Stomach (tissue), 9 donors: Measurements from ENCODE around the gene EEF1A2. TPM values are rescaled to one million over a fixed set of nuclear protein-coding genes. Genes with fewer than 3 reads are reported as not detected.

Experiments used
- DNase-seq, 2 donors: peaks; one replicate each; pipeline versions ENCODE4 v3.0.0 to v3.0.0-alpha.2; 2013 to 2019
- H3K27ac ChIP-seq, 5 donors: fragments of 200-600 bp in 4 of 5; sonication (generic) in 4 of 5; one replicate each; pipeline ENCODE4 v1.5.1; 2013 to 2019; ENCODE audit warnings: mild to moderate bottlenecking in 1 of 5, moderate library complexity in 1 of 5
- H3K27me3 ChIP-seq, 3 donors: fragments of 200-600 bp; sonication (generic); one replicate each; pipeline ENCODE4 v1.5.1; 2017 to 2019; ENCODE audit warnings: mixed run types in 1 of 3
- H3K36me3 ChIP-seq, 4 donors: fragments of 200-600 bp; sonication (generic); 1 replicate in 3 of 4; 2 replicates in 1 of 4; pipeline ENCODE4 v1.5.1; 2016 to 2019
- H3K4me1 ChIP-seq, 4 donors: fragments of 200-600 bp; sonication (generic); one replicate each; pipeline ENCODE4 v1.5.1; 2016 to 2019
- H3K4me3 ChIP-seq, 4 donors: fragments of 200-600 bp; sonication (generic) in 3 of 4; one replicate each; pipeline ENCODE4 v1.5.1; 2016 to 2019; ENCODE audit warnings: mild to moderate bottlenecking in 1 of 4
- H3K9me3 ChIP-seq, 4 donors: fragments of 200-600 bp; sonication (generic); one replicate each; pipeline ENCODE4 v1.5.1; 2016 to 2019
- CTCF ChIP-seq, 7 experiments: fragments of 450-650 bp in 4 of 7; fragments of 200-600 bp in 3 of 7; sonication (generic) in 3 of 7; IDR thresholded peaks; one replicate each; pipeline ENCODE4 v1.5.1; 2016 to 2019; ENCODE audit warnings: antibody characterized with exemption in 7 of 7, control low read depth in 2 of 7, mild to moderate bottlenecking in 1 of 7
- EP300 ChIP-seq: sonication (generic); formaldehyde crosslinking; IDR thresholded peaks from one replicate; pipeline ENCODE4 v1.6.1; 2017; ENCODE audit warnings: antibody characterized with exemption
- POLR2A ChIP-seq, 4 donors: fragments of 450-650 bp; IDR thresholded peaks; one replicate each; pipeline ENCODE4 v1.6.1; 2016; ENCODE audit warnings: antibody characterized with exemption in 4 of 4, control low read depth in 2 of 4, mild to moderate bottlenecking in 1 of 4, moderate library complexity in 1 of 4
- POLR2AphosphoS5 ChIP-seq, 3 donors: sonication (generic); formaldehyde crosslinking; IDR thresholded peaks; one replicate each; pipeline ENCODE4 v1.6.1; 2016; ENCODE audit warnings: antibody characterized with exemption in 3 of 3
- WGBS, 5 donors: extraction: QIAGEN DNeasy Blood & Tissue Kit in 3 of 5; methylation state at CpG; one replicate each; pipeline versions ENCODE4 v1.1.5 to v1.1.7; 2013 to 2018; 5-methylcytosine and 5-hydroxymethylcytosine counted together
- intact Hi-C: fragments of 100-400 bp; cut with DNase I; formaldehyde crosslinking; loops from one replicate; pipeline ENCODE4 v1.15.1; 2023; ENCODE audit warnings: low total_unique reads
- polyA plus RNA-seq, 3 donors: library from polyadenylated mRNA; stranded (reverse); fragments of 200-250 nt; gene quantifications; one replicate each; pipeline ENCODE4 v1.2.3, GENCODE V29; 2013
- total RNA-seq, 5 donors: library from RNA; depleted of rRNA; stranded (reverse); fragments of >200 nt; gene quantifications; one replicate each; pipeline versions ENCODE4 v1.1.0 to v1.2.3, GENCODE V29; 2014 to 2016
- donor health status: healthy with polysubstance abuse.
- donor health status: Bipolar disorder and iron deficiency.
- donor health status: healthy.

EEF1A2 gene
- total and polyA plus RNA-seq, 8 donors = 0.58 to 64.8 (median 23.8) TPM; not detected in 1

DNA sequence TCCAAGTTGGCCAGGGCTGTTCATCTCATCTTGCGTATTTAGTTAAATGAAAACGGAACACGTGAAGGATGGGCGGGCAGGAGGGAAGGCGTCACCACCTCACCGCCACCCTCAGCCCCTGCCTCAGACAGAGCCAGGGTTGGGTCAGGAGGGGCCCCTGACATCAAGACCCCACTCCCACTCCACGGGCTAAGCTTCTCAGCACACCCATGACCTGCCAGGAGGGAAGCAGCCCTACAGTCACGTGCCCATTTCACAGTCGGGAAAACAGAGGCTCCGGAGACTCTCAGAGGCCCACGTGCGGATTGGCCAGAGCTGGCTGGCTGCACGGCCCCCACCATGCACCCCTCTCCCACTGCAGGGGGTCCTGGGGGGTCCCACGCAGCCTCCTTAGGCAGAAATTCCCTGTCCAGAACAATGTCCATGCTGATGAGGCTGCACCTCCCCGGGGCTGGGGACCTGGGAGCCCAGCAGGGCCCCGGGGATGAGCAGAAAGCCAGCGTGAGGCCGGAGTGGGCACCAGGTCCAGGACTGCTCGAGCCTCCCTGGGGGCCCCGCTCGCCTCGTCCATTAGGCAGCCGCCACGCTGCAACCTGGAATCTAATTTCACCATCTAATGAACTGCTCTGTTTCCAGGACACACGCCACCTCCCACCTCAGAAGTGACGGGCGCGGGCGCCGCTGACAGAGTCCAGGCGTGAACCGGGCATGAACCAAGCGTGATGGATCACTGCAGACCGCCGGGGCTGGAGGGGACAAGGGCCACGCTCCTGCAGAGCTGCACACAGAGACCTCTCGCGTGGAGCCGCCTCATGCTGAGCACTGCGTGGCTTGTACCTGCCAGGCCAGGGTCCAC is 42.2 kb downstream of the EEF1A2 start:
- TF ChIP-seq POLR2AphosphoS5 (IDR thresholded peaks at IDR 0.05) (no peak), POLR2A (IDR thresholded peaks at IDR 0.05) (no peak), CTCF (IDR thresholded peaks at IDR 0.05) (no peak), EP300 (no peak)
- peak in 1 of 2 donors; percentile 69 for DNase-seq
- no peaks in the 10 kb centered on the region for H3K9me3 ChIP-seq
- H3K4me1 ChIP-seq = peaks cover 5 to 30% (median 18%) of the 10 kb centered on the region in 4 donors
- no peak overlapping the region for H3K4me3 ChIP-seq
- no peak overlapping the region for H3K27ac ChIP-seq
- H3K27me3 ChIP-seq = peaks cover 10 to 98% (median 71%) of the 10 kb centered on the region in 3 donors
- intact Hi-C loops = no loop called here
- WGBS, 5 donors = 53 to 100% (median 64%) methylated on average over 1 to 40 of the region's 40 CpGs
- no peaks in the 10 kb centered on the region for H3K36me3 ChIP-seq

GRCh38 chr20:63455568-63455859 is 43.4 kb downstream of the EEF1A2 start:
- intact Hi-C loops = no loop called here
- DNase-seq = no peak
- peaks cover 6 to 98% (median 63%) of the 10 kb centered on the region in 3 donors for H3K27me3 ChIP-seq
- 77 to 88% (median 79%) methylated on average over 5 to 10 of the region's 10 CpGs; no CpG with 5 or more reads in 1 of the 5 donors for WGBS, 5 donors
- TF ChIP-seq CTCF (IDR thresholded peaks at IDR 0.05) = no peak
- TF ChIP-seq EP300 = no peak
- no peak for TF ChIP-seq POLR2AphosphoS5 (IDR thresholded peaks at IDR 0.05)
- TF ChIP-seq POLR2A (IDR thresholded peaks at IDR 0.05) = no peak
- H3K27ac ChIP-seq = no peak overlapping the region
- no peaks in the 10 kb centered on the region for H3K36me3 ChIP-seq
- no peaks in the 10 kb centered on the region for H3K9me3 ChIP-seq
- no peak overlapping the region for H3K4me3 ChIP-seq
- peaks cover 5 to 30% (median 18%) of the 10 kb centered on the region in 4 donors for H3K4me1 ChIP-seq

DNA sequence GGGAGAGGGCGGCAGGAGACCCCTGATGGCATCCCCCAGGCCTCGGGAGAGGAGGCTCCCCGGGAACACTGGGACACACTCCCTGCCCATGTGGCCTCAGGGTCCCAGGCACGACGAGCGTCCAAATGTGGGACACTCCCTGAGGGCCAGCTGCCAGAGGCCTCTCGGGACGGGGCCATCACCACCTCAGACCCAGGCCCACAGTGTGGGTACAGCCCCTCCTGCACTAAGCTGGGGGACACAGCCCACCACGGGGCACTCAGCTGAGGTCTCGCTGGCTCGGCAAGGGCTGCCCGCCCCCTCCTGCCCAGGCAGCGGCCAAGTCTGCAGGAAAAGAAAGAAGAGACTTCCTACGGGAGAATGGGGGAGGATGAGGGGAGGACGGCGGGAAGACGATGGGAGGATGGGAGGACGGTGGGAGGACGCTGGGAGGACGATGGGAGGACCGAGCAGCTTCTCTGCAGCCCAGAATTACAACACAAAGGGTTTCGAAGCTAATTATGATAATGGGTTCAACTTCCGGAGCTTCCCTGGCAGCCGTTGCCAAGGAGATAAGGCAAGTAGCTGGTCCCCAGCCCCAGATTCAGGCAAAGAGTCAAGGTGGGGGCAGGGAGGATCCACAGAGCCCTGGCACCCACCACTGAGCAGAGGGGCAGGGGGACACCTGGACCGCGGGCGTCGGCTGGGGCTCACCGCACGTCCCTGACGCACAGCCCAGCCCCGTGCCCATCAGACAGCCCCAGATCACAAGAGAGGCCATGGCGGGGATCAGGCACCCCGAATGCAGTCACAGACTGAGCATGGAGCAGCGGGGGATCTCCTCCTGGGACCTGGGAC is 43.9 kb downstream of the EEF1A2 start:
- TF ChIP-seq EP300 (no peak), POLR2A (IDR thresholded peaks at IDR 0.05) (no peak), CTCF (IDR thresholded peaks at IDR 0.05) (no peak), POLR2AphosphoS5 (IDR thresholded peaks at IDR 0.05) (no peak)

GRCh38 chr20:63452821-63453523 is 45.9 kb downstream of the EEF1A2 start:
- no peak overlapping the region for H3K4me3 ChIP-seq
- H3K4me1 ChIP-seq = peaks cover 5 to 29% (median 18%) of the 10 kb centered on the region in 4 donors
- H3K9me3 ChIP-seq = no peaks in the 10 kb centered on the region
- DNase-seq = peak in 1 of 2 donors; percentile 47
- intact Hi-C loops = no loop called here
- 45 to 71% (median 59%) methylated on average over 21 to 46 of the region's 46 CpGs for WGBS, 5 donors
- TF ChIP-seq POLR2A (IDR thresholded peaks at IDR 0.05) (no peak), CTCF (IDR thresholded peaks at IDR 0.05) (no peak), EP300 (no peak), POLR2AphosphoS5 (IDR thresholded peaks at IDR 0.05) (no peak)
- no peaks in the 10 kb centered on the region for H3K36me3 ChIP-seq
- peaks cover 6 to 100% (median 65%) of the 10 kb centered on the region in 3 donors for H3K27me3 ChIP-seq
- H3K27ac ChIP-seq = no peak overlapping the region

More for the DNA sequence above, 43.9 kb downstream of the EEF1A2 start:
- 39 to 51% (median 45%) methylated on average over 24 to 35 of the region's 35 CpGs for WGBS, 5 donors
- Histone ChIP-seq H3K27ac (no peak overlapping the region), H3K4me1 (peaks cover 5 to 30% (median 18%) of the 10 kb centered on the region in 4 donors), H3K27me3 (peaks cover 6 to 98% (median 57%) of the 10 kb centered on the region in 3 donors), H3K36me3 (no peaks in the 10 kb centered on the region), H3K4me3 (no peak overlapping the region), H3K9me3 (no peaks in the 10 kb centered on the region)
- DNase-seq = peak in 1 of 2 donors; percentile 58
- intact Hi-C loops = no loop called here
